GM12878 (cell line): ENCODE data around the gene SOX12. TPM values are rescaled to one million over a fixed set of nuclear protein-coding genes. Genes with fewer than 3 reads are reported as not detected.

Experiments used
- ATAC-seq: fragments of 200-7000 bp; cut with Tn5 transposase; 3 replicates; pipeline ENCODE4 v1.9.1; 2020; ENCODE audit warnings: mild to moderate bottlenecking, moderate library complexity
- BruUV-seq: library from RNA; stranded (reverse); fragments of 400-500 nt; replicated peaks from 2 replicates; lab custom pipeline; 2021; lab: Mats Ljungman, UMichigan
- CTCF ChIA-PET: fragments of 300-600 bp; sonication (Branson Sonifier 250); formaldehyde crosslinking; extraction: SDS; loops from one replicate; lab custom pipeline; 2021; ENCODE audit warnings: inconsistent platforms; lab: Yijun Ruan, JAX
- POLR2A ChIA-PET: fragments of 350-600 bp; formaldehyde crosslinking; extraction: SDS; loops from one replicate; lab custom pipeline; 2021; ENCODE audit warnings: inconsistent platforms; lab: Charles Lee
- RAD21 ChIA-PET: fragments of 300-600 bp; sonication (Branson Sonifier 250); formaldehyde crosslinking; loops from one replicate; lab custom pipeline; 2023; ENCODE audit warnings: antibody characterized with exemption; ENCODE audit not compliant: unreplicated experiment; lab: Charles Lee
- SMC1A ChIA-PET: fragments of 300-600 bp; sonication (Branson Sonifier 250); formaldehyde crosslinking; loops from one replicate; lab custom pipeline; 2023; ENCODE audit not compliant: unreplicated experiment, uncharacterized antibody; lab: Charles Lee
- DNase-seq: peaks from one replicate; pipeline ENCODE4 v3.0.0-alpha.2; 2011; ENCODE audit warnings: low read depth, low spot score
- FAIRE-seq: peaks from 3 replicates; lab custom pipeline; 2011; peaks lifted over from hg19 to GRCh38; lab: Jason Lieb, UNC
- H2AFZ ChIP-seq: 2 replicates; pipeline ENCODE4 v1.6.0; 2011; ENCODE audit warnings: low read depth, low read length, control low read depth; ENCODE audit not compliant: control insufficient read depth
- H3K27ac ChIP-seq: 2 replicates; pipeline ENCODE4 v1.5.1; 2011; ENCODE audit warnings: control low read depth; ENCODE audit not compliant: control insufficient read depth, insufficient read depth
- H3K27me3 ChIP-seq, 2 experiments: replicated peaks in 1 of 2; 2 replicates each; pipeline versions ENCODE4 v1.6.0 to v1.6.1; 2011; ENCODE audit warnings: low read length in 1 of 2; ENCODE audit not compliant: control insufficient read depth in 2 of 2, insufficient read depth in 2 of 2
- H3K36me3 ChIP-seq, 2 experiments: 2 replicates each; pipeline ENCODE4 v1.5.1; 2011; ENCODE audit warnings: low read length in 1 of 2; ENCODE audit not compliant: control insufficient read depth in 2 of 2, insufficient read depth in 2 of 2
- H3K4me1 ChIP-seq: 2 replicates; pipeline ENCODE4 v1.6.1; 2011; ENCODE audit warnings: mild to moderate bottlenecking, low read length, moderate library complexity, mixed read lengths; ENCODE audit not compliant: control insufficient read depth, insufficient read depth
- H3K4me2 ChIP-seq: 2 replicates; pipeline ENCODE4 v1.6.0; 2011; ENCODE audit warnings: control low read depth; ENCODE audit not compliant: control insufficient read depth, insufficient read depth
- H3K4me3 ChIP-seq: fragments of 200-600 bp; sonication (generic); 2 replicates; pipeline ENCODE4 v1.5.1; 2016
- H3K79me2 ChIP-seq: 2 replicates; pipeline ENCODE4 v1.6.0; 2011; ENCODE audit warnings: low read length; ENCODE audit not compliant: control insufficient read depth, insufficient read depth
- H3K9ac ChIP-seq: 2 replicates; pipeline ENCODE4 v1.8.0; 2011; ENCODE audit warnings: low read length, control low read depth, mixed read lengths; ENCODE audit not compliant: control insufficient read depth, insufficient read depth
- H3K9me3 ChIP-seq: replicated peaks from 3 replicates; pipeline ENCODE4 v1.5.1; 2011; ENCODE audit warnings: mild to moderate bottlenecking, low read length; ENCODE audit not compliant: control insufficient read depth, insufficient read depth
- H4K20me1 ChIP-seq: 2 replicates; pipeline ENCODE4 v1.6.0; 2011; ENCODE audit not compliant: control insufficient read depth, insufficient read depth
- BRCA1 ChIP-seq: IDR thresholded peaks from 2 replicates; pipeline ENCODE4 v1.6.1; 2011; ENCODE audit warnings: low read depth, low read length, improper control_type of control experiment
- CUX1 ChIP-seq: IDR thresholded peaks from 2 replicates; pipeline ENCODE4 v1.6.1; 2012; ENCODE audit warnings: improper control_type of control experiment, low read depth, low read length; ENCODE audit not compliant: insufficient replicate concordance
- FOS ChIP-seq: IDR thresholded peaks from 3 replicates; pipeline ENCODE4 v1.6.1; 2011; ENCODE audit warnings: borderline replicate concordance; ENCODE audit not compliant: insufficient read length; ENCODE audit errors: extremely low read depth
- KAT2A ChIP-seq: conservative IDR thresholded peaks from 2 replicates; pipeline ENCODE4 v1.6.1; 2011; ENCODE audit warnings: low read depth, low read length; ENCODE audit not compliant: control insufficient read depth
- MTA3 ChIP-seq: IDR thresholded peaks from 2 replicates; pipeline ENCODE4 v1.6.1; 2012; ENCODE audit warnings: low read length, inconsistent platforms, borderline replicate concordance
- NBN ChIP-seq: fragments of 450-650 bp; IDR thresholded peaks from 2 replicates; pipeline ENCODE4 v1.6.1; 2016
- SIX5 ChIP-seq: IDR thresholded peaks from 2 replicates; pipeline ENCODE4 v1.6.1; 2011; ENCODE audit warnings: mild to moderate bottlenecking, low read depth, low read length, moderate library complexity; ENCODE audit not compliant: severe bottlenecking
- ZBTB11 ChIP-seq: fragments of 450-650 bp; formaldehyde crosslinking; IDR thresholded peaks from 2 replicates; pipeline ENCODE4 v1.5.0; 2022; ENCODE audit warnings: mild to moderate bottlenecking, missing genetic modification characterization
- ZSCAN29 ChIP-seq: fragments of 450-650 bp; IDR thresholded peaks from 2 replicates; pipeline ENCODE4 v1.6.1; 2017; ENCODE audit warnings: mild to moderate bottlenecking, moderate library complexity
- WGBS: methylation state at CpG from one replicate; pipeline ENCODE4 v1.1.6; 2016; ENCODE audit warnings: low lambda C conversion rate; ENCODE audit not compliant: insufficient replicate concordance, insufficient coverage; ENCODE audit errors: missing lambda C conversion rate; 5-methylcytosine and 5-hydroxymethylcytosine counted together
- in situ Hi-C: fragments of 300-500 bp; cut with MboI; formaldehyde crosslinking; loops from 9 replicates; pipeline ENCODE4 v1.14.3; 2018; ENCODE audit warnings: mixed read lengths
- intact Hi-C: fragments of 100-400 bp; cut with micrococcal nuclease; formaldehyde crosslinking; loops from one replicate; pipeline ENCODE4 v1.14.2; 2022; ENCODE audit not compliant: unreplicated experiment
- polyA plus RNA-seq, 11 experiments: library from polyadenylated mRNA; depleted of rRNA in 4 of 11; unstranded in 6 of 11; stranded (reverse) in 5 of 11; fragments of >200 nt; fragmentation: Nextera tagmentation in 4 of 11; fragmentation: Illumina TruSeq in 1 of 11; extraction: Ambion mirVana in 4 of 11; extraction: Trizol in 1 of 11; gene quantifications; 1 replicate in 1 of 11; 2 replicates in 10 of 11; pipeline versions ENCODE4 v1.2.1 to v1.2.3, GENCODE V29; 2011 to 2016; ENCODE audit warnings: inconsistent platforms in 2 of 11, missing spikeins in 2 of 11, low read depth in 1 of 11
- total RNA-seq, 4 experiments: library from RNA; depleted of rRNA in 3 of 4; stranded (reverse); fragments of >200 nt in 3 of 4; fragmentation: Illumina TruSeq in 1 of 4; extraction: Trizol in 1 of 4; gene quantifications; 2 replicates each; pipeline versions ENCODE4 v1.2.1 to v1.2.3, GENCODE V29; 2013 to 2021

Gene SOX12
- total and polyA plus RNA-seq, 10 of the 15 experiments (the other 5 are each of a cell fraction or from before 2014, with no cell fraction given) = 0.50 to 17.9 (median 1.4) TPM

- no peak for TF ChIP-seq CUX1
- no peak for TF ChIP-seq SIX5
- TF ChIP-seq BRCA1 = no peak
- no peak for TF ChIP-seq NBN
These were observed 31.4 kb downstream of the SOX12 start (continued) for GRCh38 chr20:356745-357144.

GRCh38 chr20:358891-359555 lies 33.7 kb downstream of the SOX12 start:
- Histone ChIP-seq H3K27ac (no peak overlapping the region), H3K27me3 (no peaks in the 10 kb centered on the region), H3K9ac (no peak overlapping the region), H3K36me3 (no peaks in the 10 kb centered on the region), H3K4me3 (no peak overlapping the region), H3K79me2 (no peaks in the 10 kb centered on the region), H3K4me1 (peaks cover 17% of the 10 kb centered on the region), H3K9me3 (no peaks in the 10 kb centered on the region), H2AFZ (no peak overlapping the region), H3K4me2 (no peak overlapping the region), H4K20me1 (no peaks in the 10 kb centered on the region; the same call in 1 of the 2 replicates)
- FAIRE-seq (no peak), ATAC-seq (no peak), DNase-seq (no peak)
- BruUV-seq = no TSS peak
- intact Hi-C loops = no loop called here
- TF ChIP-seq FOS (no peak), KAT2A (no peak), ZBTB11 (CRISPR knock-in tag) (no peak), ZSCAN29 (no peak), MTA3 (no peak)
- CTCF ChIA-PET = no interaction called here
- POLR2A ChIA-PET = interaction anchor here (0.5 to 0.6 kb wide), 2 partner anchors 48 to 956 kb away, joined by 3 to 6 read pairs; no protein-coding TSS in a partner anchor
- 95% methylated on average over 4 of the region's 4 CpGs for WGBS
- in situ Hi-C loops = loop anchor here (10.0 kb wide), 1 partner anchor 376 kb away; no protein-coding TSS in a partner anchor
- RAD21 ChIA-PET = no interaction called here
- SMC1A ChIA-PET = interaction anchor here (1.3 kb wide), 1 partner anchor 121 kb away, joined by 3 read pairs; no protein-coding TSS in a partner anchor
